GM18511 (cell line): ENCODE results near the gene RFC4.

Experiments used
- ATAC-seq: cut with Tn5 transposase; IDR thresholded peaks from one replicate; pipeline ENCODE4 v1.9.1; 2021; ENCODE audit warnings: mild to moderate bottlenecking, moderate library complexity; ENCODE audit not compliant: unreplicated experiment

Gene RFC4

DNA sequence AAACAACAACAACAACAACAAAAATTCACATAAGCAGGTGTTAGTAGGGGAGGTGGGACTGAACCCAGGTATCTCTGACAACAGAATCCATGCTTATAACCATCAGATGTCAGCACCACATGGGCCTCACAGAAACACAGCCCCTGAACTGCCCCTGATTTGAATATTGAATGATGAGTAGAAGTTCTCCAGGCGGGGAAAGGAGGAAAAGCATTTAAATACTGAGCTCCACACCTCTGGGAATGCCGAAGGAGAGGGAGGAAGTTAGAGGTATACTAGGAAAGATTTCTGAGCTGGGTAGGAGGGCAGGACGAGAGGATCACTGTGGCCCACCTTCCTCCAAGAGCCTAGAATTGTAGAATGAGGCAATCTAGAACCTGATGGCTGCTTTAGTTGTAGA, 54.8 kb downstream of the RFC4 start:
- ATAC-seq: no peak

DNA sequence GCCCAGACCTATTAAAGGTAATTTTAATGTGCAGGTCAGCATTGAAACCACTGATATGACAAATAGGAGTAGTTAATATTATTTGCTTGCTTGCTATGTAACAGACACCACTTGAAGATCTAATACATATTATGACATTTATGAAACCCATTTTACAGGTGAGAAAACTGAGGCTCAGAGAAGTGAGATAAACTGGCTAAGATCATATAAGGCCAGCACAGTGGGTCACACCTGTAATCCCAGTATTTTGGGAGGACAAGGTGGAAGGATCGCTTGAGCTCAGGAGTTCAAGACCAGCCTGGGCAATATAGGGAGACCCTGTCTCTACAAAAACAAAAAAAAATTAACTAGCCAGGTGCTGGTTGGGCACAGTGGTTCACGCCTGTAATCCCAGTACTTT, 56.0 kb downstream of the RFC4 start:
- no peak for ATAC-seq

DNA sequence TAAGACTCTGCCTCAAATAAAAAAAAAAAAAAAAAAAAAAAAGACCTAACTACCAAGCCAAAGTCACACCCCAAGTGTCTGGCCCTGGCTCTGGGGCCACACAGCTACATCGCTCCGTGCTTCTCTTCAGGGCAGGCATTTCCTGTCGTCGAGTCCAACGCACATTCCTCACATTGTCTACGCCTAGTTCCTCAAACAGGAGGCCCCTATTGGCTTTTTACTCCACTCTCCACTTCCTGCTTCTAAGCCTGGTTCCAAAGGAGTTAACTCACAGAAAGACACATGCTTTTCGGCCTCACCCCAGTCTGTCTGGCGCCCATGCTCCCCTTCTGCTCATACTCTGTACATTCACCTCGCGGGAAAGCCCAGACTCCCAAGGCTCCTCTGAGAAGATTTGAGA, 60.3 kb downstream of the RFC4 start:
- ATAC-seq: no peak

DNA sequence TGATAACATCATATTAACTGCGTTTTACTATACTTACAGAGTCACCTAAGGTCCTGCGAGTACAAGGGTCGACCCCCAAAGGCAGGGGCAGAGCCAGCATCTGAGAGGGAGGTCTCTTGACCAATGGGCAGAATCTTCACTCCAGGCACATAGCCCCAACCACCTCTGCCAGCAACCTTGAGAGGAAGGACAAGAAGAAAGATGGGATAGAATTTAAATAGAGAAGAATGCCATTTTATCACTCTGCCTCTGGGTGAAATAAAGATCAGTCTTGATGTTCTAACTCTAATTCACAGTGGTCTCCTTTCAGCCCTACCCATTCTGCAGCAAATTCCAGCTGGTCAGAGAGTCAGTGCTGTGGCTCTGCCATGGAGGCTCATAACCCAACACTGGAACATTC, 62.6 kb downstream of the RFC4 start:
- no peak for ATAC-seq

GRCh38 chr3:186742618-186743380, 63.5 kb downstream of the RFC4 start:
- ATAC-seq: no peak
